Muscle of leg (tissue), 16 donors: ENCODE measurements around the gene TXN2. TPM values are rescaled to one million over a fixed set of nuclear protein-coding genes. Genes with fewer than 3 reads are reported as not detected.
"Not testable (repeated sequence)": the region's sequence is repeated elsewhere in the genome, so short reads cannot be mapped to it uniquely, and the experiment has no call there.

Experiments used
- DNase-seq: peaks from one replicate; pipeline ENCODE4 v3.0.0; 2013
- H3K27ac ChIP-seq: one replicate; pipeline ENCODE4 v1.5.1; 2013; ENCODE audit warnings: mild to moderate bottlenecking, low read length, control low read depth
- H3K27me3 ChIP-seq: one replicate; pipeline ENCODE4 v1.6.1; 2013; ENCODE audit warnings: low read length; ENCODE audit not compliant: control insufficient read depth, insufficient read depth
- H3K36me3 ChIP-seq: one replicate; pipeline ENCODE4 v1.6.1; 2013; ENCODE audit warnings: low read length; ENCODE audit not compliant: control insufficient read depth, insufficient read depth
- H3K4me1 ChIP-seq: one replicate; pipeline ENCODE4 v1.6.1; 2013; ENCODE audit warnings: low read length; ENCODE audit not compliant: control insufficient read depth, insufficient read depth
- H3K4me3 ChIP-seq: one replicate; pipeline ENCODE4 v1.5.1; 2013; ENCODE audit warnings: low read length, control low read depth
- H3K9me3 ChIP-seq: replicated peaks from 2 replicates; pipeline ENCODE4 v1.6.1; 2013; ENCODE audit warnings: low read depth, low read length; ENCODE audit not compliant: control insufficient read depth
- WGBS: methylation state at CpG from one replicate; pipeline ENCODE4 v1.1.5; 2013; ENCODE audit warnings: missing lambda C conversion rate; ENCODE audit not compliant: insufficient coverage; 5-methylcytosine and 5-hydroxymethylcytosine counted together
- long read RNA-seq, 11 donors: transcript quantifications; one replicate each; lab custom pipeline, GENCODE V29; 2026
- polyA plus RNA-seq, 8 donors: library from polyadenylated mRNA; unstranded; fragments of 120-200 nt; gene quantifications; one replicate each; pipeline versions ENCODE4 v1.2.1 to v1.2.3, GENCODE V29; 2013; ENCODE audit warnings: inconsistent platforms in 1 of 8, low replicate concordance in 1 of 8; ENCODE audit not compliant: insufficient read length in 8 of 8, insufficient read depth in 1 of 8
- total RNA-seq: library from RNA; stranded (reverse); fragments of 120-200 nt; gene quantifications from one replicate; pipeline ENCODE4 v1.2.4, GENCODE V29; 2013

Gene TXN2, protein sequence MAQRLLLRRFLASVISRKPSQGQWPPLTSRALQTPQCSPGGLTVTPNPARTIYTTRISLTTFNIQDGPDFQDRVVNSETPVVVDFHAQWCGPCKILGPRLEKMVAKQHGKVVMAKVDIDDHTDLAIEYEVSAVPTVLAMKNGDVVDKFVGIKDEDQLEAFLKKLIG
- total RNA-seq, result 25.5 TPM
- 100 to 1,000 TPM; 107 to 127 (median 116) TPM for polyA plus RNA-seq
- long read RNA-seq, donor 1, transcript TXN2-201 (4 exons, 1,736 nt), result major isoform, 20 of 28 reads
- long read RNA-seq, donor 1, partial matches to known transcripts, result 7 of 28 reads
- long read RNA-seq, donor 1, other reads (novel, unspliced or antisense), result 0 of 28 reads
- long read RNA-seq, donor 2, transcript TXN2-201 (4 exons, 1,736 nt), result major isoform, 5 of 6 reads
- long read RNA-seq, donor 2, partial matches to known transcripts, result 0 of 6 reads
- long read RNA-seq, donor 2, other reads (novel, unspliced or antisense), result 0 of 6 reads
- long read RNA-seq, donor 3, transcript TXN2-201 (4 exons, 1,736 nt), result major isoform, 57 of 79 reads
- long read RNA-seq, donor 3, partial matches to known transcripts, result 13 of 79 reads
- long read RNA-seq, donor 3, other reads (novel, unspliced or antisense), result 5 of 79 reads
- long read RNA-seq, donor 4, transcript TXN2-201 (4 exons, 1,736 nt), result major isoform, 42 of 62 reads
- long read RNA-seq, donor 4, partial matches to known transcripts, result 18 of 62 reads
- long read RNA-seq, donor 4, other reads (novel, unspliced or antisense), result 0 of 62 reads
- long read RNA-seq, donor 5, transcript TXN2-201 (4 exons, 1,736 nt), result major isoform, 130 of 173 reads
- long read RNA-seq, donor 5, partial matches to known transcripts, result 39 of 173 reads
- long read RNA-seq, donor 5, other reads (novel, unspliced or antisense), result 0 of 173 reads
- long read RNA-seq, donor 6, transcript TXN2-204 (4 exons, 1,280 nt), result minor isoform, 5 of 151 reads
- long read RNA-seq, donor 6, transcript TXN2-201 (4 exons, 1,736 nt), result major isoform, 107 of 151 reads
- long read RNA-seq, donor 6, partial matches to known transcripts, result 36 of 151 reads
- long read RNA-seq, donor 6, other reads (novel, unspliced or antisense), result 0 of 151 reads
- long read RNA-seq, donor 7, transcript TXN2-201 (4 exons, 1,736 nt), result major isoform, 64 of 117 reads
- long read RNA-seq, donor 7, partial matches to known transcripts, result 47 of 117 reads
- long read RNA-seq, donor 7, other reads (novel, unspliced or antisense), result 0 of 117 reads
- long read RNA-seq, donor 8, transcript TXN2-201 (4 exons, 1,736 nt), result major isoform, 35 of 54 reads
- long read RNA-seq, donor 8, partial matches to known transcripts, result 16 of 54 reads
- long read RNA-seq, donor 8, other reads (novel, unspliced or antisense), result 0 of 54 reads
- long read RNA-seq, donor 9, transcript TXN2-201 (4 exons, 1,736 nt), result major isoform, 38 of 64 reads
- long read RNA-seq, donor 9, partial matches to known transcripts, result 21 of 64 reads
- long read RNA-seq, donor 9, other reads (novel, unspliced or antisense), result 0 of 64 reads
- long read RNA-seq, donor 10, transcript TXN2-201 (4 exons, 1,736 nt), result major isoform, 56 of 79 reads
- long read RNA-seq, donor 10, partial matches to known transcripts, result 19 of 79 reads
- long read RNA-seq, donor 10, other reads (novel, unspliced or antisense), result 0 of 79 reads
- long read RNA-seq, donor 11, transcript TXN2-201 (4 exons, 1,736 nt), result major isoform, 48 of 65 reads
- long read RNA-seq, donor 11, partial matches to known transcripts, result 13 of 65 reads
- long read RNA-seq, donor 11, other reads (novel, unspliced or antisense), result 0 of 65 reads

- peak; percentile 99 for DNase-seq
- Histone ChIP-seq H3K27ac (peak within 1 kb of the TSS; percentile 99), H3K9me3 (no peaks in the 10 kb centered on the region), H3K27me3 (no peaks in the 10 kb centered on the region), H3K4me1 (peaks cover 15% of the 10 kb centered on the region), H3K36me3 (peaks cover 41% of the 10 kb centered on the region), H3K4me3 (peak within 1 kb of the TSS; percentile 92)
- under 1% methylated on average over 34 of the region's 62 CpGs for WGBS
These were observed at the start of gene TXN2 for GRCh38 chr22:36481393-36482168. TXN2 (minus strand) TSS chr22:36481640; CDS start chr22:36480837, 803 bp downstream.

- H3K27ac ChIP-seq, result peak within 1 kb of the TSS; percentile 91
- H3K27me3 ChIP-seq, result no peaks in the 10 kb centered on the region
- H3K4me3 ChIP-seq, result peak within 1 kb of the TSS; percentile 72
- peaks cover 29% of the 10 kb centered on the region for H3K36me3 ChIP-seq
- peak; percentile 100 for DNase-seq
- peaks cover 12% of the 10 kb centered on the region for H3K4me1 ChIP-seq
- under 1% methylated on average over 75 of the region's 82 CpGs for WGBS
- H3K9me3 ChIP-seq, result no peaks in the 10 kb centered on the region
These were observed 47.6 kb upstream of the TXN2 start, which contains the start of gene EIF3D for GRCh38 chr22:36528795-36529751. EIF3D (minus strand) TSS chr22:36529166; CDS start chr22:36526121, 3,045 bp downstream.

DNA sequence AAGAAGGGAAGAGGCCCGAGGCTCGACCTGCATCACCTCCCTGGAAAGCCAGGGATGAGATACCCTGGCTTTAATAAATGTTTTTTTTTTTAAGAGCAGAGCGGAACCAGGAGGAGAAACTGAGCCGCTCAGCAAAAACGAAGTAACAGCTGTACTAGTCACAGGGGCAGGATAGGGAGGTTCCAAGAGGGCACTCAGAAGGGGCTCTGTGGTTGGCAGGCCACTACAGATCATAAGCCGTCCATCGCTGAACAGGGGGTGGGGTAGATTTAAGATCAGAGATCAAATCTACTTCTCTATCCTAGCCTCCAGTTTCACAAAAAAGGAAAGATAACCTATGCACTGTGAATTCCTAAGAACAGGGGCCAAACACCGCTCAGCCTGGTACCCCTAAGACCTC lies 46.9 kb upstream of the TXN2 start:
- Histone ChIP-seq H3K27me3 (no peaks in the 10 kb centered on the region), H3K4me3 (peak overlapping the region; percentile 72), H3K9me3 (no peaks in the 10 kb centered on the region), H3K27ac (peak overlapping the region; percentile 91), H3K4me1 (peaks cover 12% of the 10 kb centered on the region), H3K36me3 (peaks cover 37% of the 10 kb centered on the region)
- DNase-seq, result peak; percentile 60
- 10% methylated on average over 4 of the region's 8 CpGs for WGBS

- 100% methylated on average over 1 of the region's 6 CpGs for WGBS
- DNase-seq, result no peak
- H3K4me1 ChIP-seq, result peaks cover 5% of the 10 kb centered on the region
- no peaks in the 10 kb centered on the region for H3K27me3 ChIP-seq
- peaks cover 90% of the 10 kb centered on the region for H3K36me3 ChIP-seq
- H3K4me3 ChIP-seq, result no peak overlapping the region
- no peaks in the 10 kb centered on the region for H3K9me3 ChIP-seq
- H3K27ac ChIP-seq, result no peak overlapping the region
These were observed 41.2 kb upstream of the TXN2 start for GRCh38 chr22:36522662-36523061.

DNA sequence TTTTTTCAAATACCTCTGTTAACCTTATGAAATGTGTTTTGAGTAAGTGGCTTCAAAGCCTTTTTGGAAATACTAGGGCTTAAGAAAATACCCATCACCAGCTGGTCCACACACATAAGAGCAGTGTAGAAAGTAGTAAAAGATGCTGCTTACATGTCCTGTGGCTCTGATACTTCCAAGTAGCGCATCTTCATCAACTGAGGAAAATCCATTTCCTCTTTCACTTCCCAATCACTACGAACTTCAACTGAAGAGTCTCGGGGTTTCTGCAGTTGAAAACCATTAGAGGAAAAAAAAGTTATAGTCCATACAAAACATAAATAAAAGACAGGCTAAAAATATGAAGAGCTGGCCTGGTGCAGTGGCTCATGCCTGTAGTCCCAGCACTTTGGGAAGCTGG lies 39.0 kb upstream of the TXN2 start:
- Histone ChIP-seq H3K27ac (no peak overlapping the region), H3K27me3 (no peaks in the 10 kb centered on the region), H3K9me3 (no peaks in the 10 kb centered on the region), H3K4me1 (no peaks in the 10 kb centered on the region), H3K4me3 (no peak overlapping the region), H3K36me3 (peaks cover 95% of the 10 kb centered on the region)
- DNase-seq, result peak; percentile 46
- WGBS, result no CpG with 5 or more reads among the region's 3 CpGs

- not testable (repeated sequence) for H3K4me1 ChIP-seq, H3K9me3 ChIP-seq, H3K27ac ChIP-seq, H3K27me3 ChIP-seq, H3K4me3 ChIP-seq
- DNase-seq, result peak; percentile 41
- peaks cover 94% of the 10 kb centered on the region for H3K36me3 ChIP-seq
- no CpG with 5 or more reads among the region's 2 CpGs for WGBS
These were observed 38.5 kb upstream of the TXN2 start for GRCh38 chr22:36519906-36520305.

GRCh38 chr22:36514766-36515165 lies 33.3 kb upstream of the TXN2 start:
- H3K9me3 ChIP-seq, result no peaks in the 10 kb centered on the region
- 100% methylated on average over 1 of the region's 1 CpG for WGBS
- H3K27me3 ChIP-seq, result no peaks in the 10 kb centered on the region
- H3K4me3 ChIP-seq, result no peak overlapping the region
- DNase-seq, result no peak
- no peaks in the 10 kb centered on the region for H3K4me1 ChIP-seq
- no peak overlapping the region for H3K27ac ChIP-seq
- H3K36me3 ChIP-seq, result peaks cover 92% of the 10 kb centered on the region

- DNase-seq, result no peak
- WGBS, result no CpG with 5 or more reads among the region's 4 CpGs
These were observed 31.6 kb upstream of the TXN2 start for GRCh38 chr22:36512991-36513390.

More at GRCh38 chr22:36512991-36513390, 31.6 kb upstream of the TXN2 start:
- Histone ChIP-seq H3K9me3 (no peaks in the 10 kb centered on the region), H3K36me3 (peaks cover 76% of the 10 kb centered on the region), H3K27me3 (no peaks in the 10 kb centered on the region), H3K27ac (no peak overlapping the region), H3K4me3 (no peak overlapping the region), H3K4me1 (no peaks in the 10 kb centered on the region)
